Measurements from ENCODE around the gene DNAJB12. TPM values are rescaled to one million over a fixed set of nuclear protein-coding genes. Genes with fewer than 3 reads are reported as not detected.

DNAJB12 gene
- total RNA-seq, 1 experiment from 2014 or later: 27.6 TPM

- Histone ChIP-seq H2BK15ac (ENCODE audit: low read depth, low read length) (no peak overlapping the region), H3K23me2 (ENCODE audit: insufficient read length, low read depth, low read length, poor library complexity, severe bottlenecking) (no peaks in the 10 kb centered on the region), H2AK5ac (ENCODE audit: insufficient read length, low read length) (no peak overlapping the region), H3K9me3 (ENCODE audit: control insufficient read depth, low read depth, low read length) (no peaks in the 10 kb centered on the region), H2AFZ (ENCODE audit: low read length) (no peak overlapping the region), H2BK5ac (ENCODE audit: insufficient read length, low read length) (no peak overlapping the region), H2BK12ac (ENCODE audit: insufficient read length, low read depth, low read length) (no peak overlapping the region), H4K91ac (ENCODE audit: insufficient read length, low read depth, low read length) (no peak overlapping the region), H3K79me2 (ENCODE audit: insufficient read depth, low read length) (no peaks in the 10 kb centered on the region), H3K9ac (ENCODE audit: extremely low read depth, insufficient read length, low read length) (no peak overlapping the region), H3K56ac (ENCODE audit: insufficient read length, low read depth, low read length) (no peak overlapping the region), H3K4me2 (ENCODE audit: insufficient read depth, insufficient read length, low read length) (no peak overlapping the region), H4K5ac (ENCODE audit: insufficient read length, low read depth, low read length) (no peak overlapping the region), H3K4me1 (ENCODE audit: insufficient read depth, low read length) (peaks cover 5% of the 10 kb centered on the region; the same call in 1 of the 2 replicates), H3K23ac (ENCODE audit: insufficient read length, low read depth, low read length) (no peak overlapping the region), H3K27ac (ENCODE audit: insufficient read length, low read depth, low read length) (no peak overlapping the region), H2BK120ac (ENCODE audit: low read depth, low read length, poor library complexity, severe bottlenecking) (no peak overlapping the region), H3K27me3 (ENCODE audit: insufficient read depth, low read length) (no peaks in the 10 kb centered on the region), H4K20me1 (ENCODE audit: control insufficient read depth, insufficient read depth, insufficient read length) (no peaks in the 10 kb centered on the region), H3K14ac (ENCODE audit: insufficient read depth, low read length) (no peak overlapping the region), H3T11ph (ENCODE audit: low read length) (no peak overlapping the region), H2BK20ac (ENCODE audit: low read depth, low read length, poor library complexity, severe bottlenecking) (no peak overlapping the region), H3K18ac (ENCODE audit: insufficient read length, low read depth, low read length) (no peak overlapping the region), H3K4ac (ENCODE audit: low read depth, low read length) (no peak overlapping the region; the same call in 1 of the 2 replicates), H4K8ac (replicated peaks; ENCODE audit: insufficient read length, low read depth, low read length) (no peak overlapping the region), H3K79me1 (ENCODE audit: insufficient read depth, low read depth, low read length, poor library complexity, severe bottlenecking) (no peaks in the 10 kb centered on the region)
- no peak for DNase-seq
- Mint-ChIP-seq H3K36me3 (ENCODE audit: insufficient read depth in 1 of 3, low read depth in 3 of 3) (peaks cover 8 to 45% (median 12%) of the 10 kb centered on the region in 3 experiments), H3K27ac (peak overlapping the region; percentile 64 to 89 (median 73); a peak in 5 of 7 replicates), H3K27me3 (ENCODE audit: low read depth) (no peaks in the 10 kb centered on the region; the same call in none of the 2 replicates), H3K4me1 (peaks cover 32 to 49% of the 10 kb centered on the region in 2 experiments), H3K9me3 (no peaks in the 10 kb centered on the region; a peak in 1 of 5 replicates), H3K4me3 (peak overlapping the region in 1 of 2 experiments; percentile 9; a peak in 1 of 5 replicates)
- WGBS (ENCODE audit: extremely low coverage, insufficient read length, low lambda C conversion rate): no CpG with 5 or more reads among the region's 19 CpGs
- no peak for TF ChIP-seq CTCF (conservative IDR thresholded peaks at IDR 0.05)
These were observed 21.4 kb downstream of the DNAJB12 start for GRCh38 chr10:72333112-72334015.
